ENCODE measurements around the gene NME7.

The NME7 gene

DNA sequence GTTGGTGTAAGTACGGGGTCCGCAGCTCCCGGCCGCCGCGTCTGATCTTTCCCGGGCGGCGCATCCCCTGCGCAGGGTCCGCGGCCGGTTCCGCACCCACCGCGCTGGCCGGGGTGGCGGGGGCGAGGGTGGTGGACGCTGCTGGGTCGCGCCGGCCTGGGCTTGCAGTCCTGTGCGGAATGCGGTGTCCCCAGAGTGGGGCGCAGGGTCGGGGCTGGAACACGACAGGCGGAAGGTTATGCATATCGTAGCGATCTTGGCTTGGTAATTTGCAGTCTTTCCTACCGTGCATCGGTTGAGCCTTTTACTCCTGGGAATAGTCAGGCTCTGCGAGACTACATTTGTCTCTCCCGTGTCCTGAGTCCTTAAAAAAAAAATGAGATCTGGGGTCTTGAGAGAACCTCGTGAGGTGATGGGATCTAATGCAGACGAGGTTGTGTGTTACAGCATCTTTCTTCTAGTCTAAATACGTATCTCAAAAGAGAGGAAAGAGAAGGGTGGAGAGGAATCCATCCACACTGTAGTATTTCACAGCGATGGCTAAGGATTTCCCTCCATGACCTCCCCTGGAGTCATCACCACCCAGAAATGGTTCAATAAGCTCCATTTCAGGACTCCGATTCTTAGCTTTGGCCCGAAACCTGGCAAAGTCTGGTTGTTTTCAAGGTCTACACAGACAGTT is 260.5 kb downstream of the NME7 start:
- DNase-seq (ENCODE audit: low read depth in 2 of 2), result no peak

DNA sequence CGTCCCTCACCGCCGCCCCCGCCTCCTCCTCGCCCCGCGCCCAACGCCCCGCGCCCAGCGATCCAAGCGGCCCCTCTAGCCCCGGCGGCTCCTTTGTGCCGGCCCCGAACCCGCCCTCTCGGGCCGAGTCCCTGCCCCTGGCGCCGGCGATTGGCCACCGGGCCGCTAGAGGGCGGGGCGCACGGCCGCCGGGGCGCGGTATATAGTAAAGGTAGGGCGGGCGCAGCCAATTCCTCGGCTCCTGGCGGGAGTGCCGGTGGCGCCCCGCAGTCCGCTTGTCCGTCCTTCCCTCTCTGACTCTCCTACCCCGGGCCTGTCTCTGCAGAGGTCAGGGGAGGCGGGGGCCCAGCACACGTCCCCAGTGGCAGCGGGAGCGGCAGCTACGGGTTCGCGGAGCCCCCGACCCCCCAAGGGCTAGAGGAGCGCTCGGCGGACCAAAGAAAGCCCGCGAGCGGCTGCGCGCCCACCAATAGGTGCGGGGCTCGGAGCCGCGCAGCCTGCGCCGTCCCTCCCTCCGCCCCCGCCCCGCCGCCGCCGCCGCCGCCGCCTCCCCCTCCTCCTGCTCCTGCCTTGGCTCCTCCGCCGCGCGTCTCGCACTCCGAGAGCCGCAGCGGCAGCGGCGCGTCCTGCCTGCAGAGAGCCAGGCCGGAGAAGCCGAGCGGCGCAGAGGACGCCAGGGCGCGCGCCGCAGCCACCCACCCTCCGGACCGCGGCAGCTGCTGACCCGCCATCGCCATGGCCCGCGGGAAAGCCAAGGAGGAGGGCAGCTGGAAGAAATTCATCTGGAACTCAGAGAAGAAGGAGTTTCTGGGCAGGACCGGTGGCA is 261.3 kb downstream of the NME7 start, which contains the start of gene ATP1B1:
TSS of gene ATP1B1 (plus strand) at position 596 of the 826 bp plus-strand sequence. CDS start at position 736, 140 bp downstream.
- DNase-seq (ENCODE audit: low read depth in 2 of 2), result peak; percentile 65 to 79

DNA sequence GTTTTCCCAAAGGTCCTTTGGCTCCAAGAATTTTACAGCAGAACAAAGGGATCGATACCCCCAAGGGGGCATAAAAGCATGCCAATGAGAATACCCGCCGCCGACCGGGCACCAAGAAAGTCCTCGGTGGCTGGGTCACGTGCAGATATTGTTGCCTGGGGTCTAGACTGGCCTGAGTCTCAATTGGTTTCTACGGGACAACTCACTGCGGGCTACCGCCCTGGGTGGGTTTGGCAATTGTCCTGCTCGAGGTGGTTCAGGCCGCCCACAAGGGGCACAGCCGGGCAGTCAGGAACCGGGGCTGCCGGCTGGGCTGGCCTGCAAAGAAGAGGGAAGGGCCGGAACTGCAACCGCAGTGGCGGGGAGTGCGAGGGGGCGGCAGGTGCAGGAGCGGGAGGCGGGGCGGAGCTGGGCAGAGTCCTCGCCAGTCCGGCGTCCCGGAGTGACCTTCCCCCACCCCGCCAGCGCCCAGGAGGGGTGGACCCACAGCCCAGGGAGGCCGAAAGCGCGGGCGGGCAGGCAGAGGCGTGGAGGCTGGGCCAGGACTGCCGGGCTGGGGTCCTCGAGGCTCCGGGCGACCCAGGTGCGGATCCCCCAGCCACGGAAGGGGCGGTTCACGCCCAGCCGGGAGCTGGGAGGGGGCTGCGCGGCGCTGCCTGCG is 262.0 kb downstream of the NME7 start:
- no peak for DNase-seq (ENCODE audit: low read depth in 2 of 2)

DNA sequence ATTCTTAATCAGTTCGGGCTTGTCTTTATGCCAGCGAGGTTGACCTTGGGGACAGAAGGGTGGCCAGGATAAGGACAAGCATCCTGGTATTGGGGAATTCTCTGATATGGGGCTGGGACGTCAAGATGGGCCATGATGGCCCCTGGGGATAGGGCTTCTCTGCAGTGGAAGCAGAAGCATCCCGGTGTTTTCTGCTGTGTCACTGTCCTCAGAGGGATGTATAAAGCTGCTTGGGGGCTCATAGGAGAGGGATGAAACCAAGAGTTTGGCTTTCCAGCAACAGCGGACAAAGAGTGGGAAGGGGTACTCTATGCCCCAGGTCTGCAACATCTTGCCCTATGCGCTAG is 262.5 kb downstream of the NME7 start:
- no peak for DNase-seq (ENCODE audit: low read depth in 2 of 2)

DNA sequence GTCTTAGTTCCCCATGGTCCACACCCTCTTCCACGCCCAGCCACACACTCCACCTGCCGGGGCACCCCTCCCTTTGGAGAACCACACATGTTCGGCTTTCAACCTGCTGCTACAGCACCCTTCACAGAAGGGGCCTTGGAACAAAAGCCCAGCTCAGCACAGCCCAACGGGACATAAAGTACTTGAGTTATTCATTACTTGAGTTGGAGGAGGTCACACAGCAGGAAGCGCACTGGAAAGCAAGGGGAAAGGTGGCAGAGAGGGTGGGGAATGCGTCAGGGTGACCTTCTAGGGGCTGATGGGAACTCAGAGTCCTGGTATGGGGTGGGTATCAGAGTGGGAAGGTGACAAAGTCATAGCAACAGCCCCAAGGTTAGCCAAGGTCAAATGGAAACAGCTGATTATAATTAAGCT is 264.1 kb downstream of the NME7 start:
- no peak for DNase-seq (ENCODE audit: low read depth in 2 of 2)

DNA sequence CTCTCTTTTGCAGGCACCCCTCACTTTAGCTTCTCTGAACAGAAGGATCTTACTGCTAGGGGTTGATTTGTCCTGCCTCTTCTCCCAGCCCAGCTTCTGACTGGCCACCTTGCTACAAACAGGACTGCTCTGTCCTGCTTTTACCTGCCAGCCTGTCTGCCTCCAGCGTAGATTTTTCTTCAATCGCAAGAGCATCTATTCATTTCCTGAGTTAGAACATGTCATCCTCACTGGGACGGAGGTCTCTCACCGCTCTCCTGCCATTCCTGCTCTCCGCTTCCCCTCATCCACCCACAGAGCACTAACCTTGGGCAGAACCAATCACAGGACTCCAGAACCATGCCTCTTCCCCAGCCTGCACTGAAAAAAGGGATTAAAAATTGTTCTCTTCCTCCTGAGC is 264.6 kb downstream of the NME7 start:
- no peak for DNase-seq (ENCODE audit: low read depth in 2 of 2)

DNA sequence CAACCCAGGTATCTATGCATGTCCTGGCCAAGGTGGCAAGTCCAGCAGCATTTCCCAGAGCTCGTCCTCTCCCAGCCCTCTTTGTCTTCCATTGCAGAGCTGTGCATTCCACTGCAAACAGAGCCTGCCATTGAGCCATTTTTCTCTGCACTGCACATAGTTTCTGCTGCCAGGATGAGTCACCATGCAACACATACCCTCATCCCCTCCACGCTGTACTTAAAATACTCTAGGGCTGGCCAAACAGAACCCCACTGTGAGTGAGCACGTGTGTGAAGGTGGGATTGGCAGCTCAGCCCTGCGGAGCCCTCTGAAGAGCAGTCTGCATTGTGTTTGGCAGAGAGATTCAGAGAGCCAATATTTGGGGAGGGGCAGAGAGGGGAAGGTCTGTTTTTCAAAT is 265.0 kb downstream of the NME7 start:
- DNase-seq (ENCODE audit: low read depth in 2 of 2), result no peak

DNA sequence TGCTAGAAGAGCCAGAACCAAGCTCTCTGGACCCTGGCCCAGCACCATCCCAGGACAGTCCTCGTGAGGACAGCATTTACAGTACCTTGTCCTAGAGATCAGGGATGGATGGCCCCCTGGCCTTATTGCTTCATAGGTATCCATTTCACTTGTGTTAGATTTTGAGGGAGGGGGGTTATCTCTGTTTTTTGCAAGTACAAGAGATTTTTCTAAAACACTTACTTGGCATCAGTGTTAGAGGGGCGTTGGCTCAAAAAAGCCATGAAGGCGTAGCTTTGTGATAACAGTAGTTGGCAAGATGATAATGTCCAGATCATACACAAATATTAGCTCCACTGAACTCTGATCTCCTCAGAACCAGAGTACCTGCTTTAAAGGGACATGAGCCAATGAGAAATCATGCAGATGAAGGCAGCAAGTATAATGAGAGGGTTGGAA is 266.9 kb downstream of the NME7 start:
- no peak for DNase-seq (ENCODE audit: low read depth in 2 of 2)

DNA sequence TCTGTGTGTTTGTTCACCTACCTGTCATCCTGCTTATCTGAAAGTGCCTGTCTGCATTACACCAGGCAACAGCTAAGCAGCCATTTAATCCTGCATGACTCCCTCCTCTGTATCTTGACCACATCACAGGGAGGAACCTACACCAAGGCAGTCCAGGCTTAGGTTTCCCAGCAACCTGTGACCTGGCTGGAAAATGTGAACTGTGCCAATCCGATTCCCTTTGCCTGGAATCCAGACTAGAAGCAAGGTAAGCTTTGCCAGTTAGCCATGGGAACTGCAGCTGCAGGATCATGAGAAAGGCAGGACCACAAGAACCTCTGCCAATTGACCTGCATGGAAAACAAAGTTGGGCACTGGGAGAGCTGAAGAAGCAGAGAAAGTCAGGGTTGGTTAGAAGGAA is 267.4 kb downstream of the NME7 start:
- no peak for DNase-seq (ENCODE audit: low read depth in 2 of 2)

DNA sequence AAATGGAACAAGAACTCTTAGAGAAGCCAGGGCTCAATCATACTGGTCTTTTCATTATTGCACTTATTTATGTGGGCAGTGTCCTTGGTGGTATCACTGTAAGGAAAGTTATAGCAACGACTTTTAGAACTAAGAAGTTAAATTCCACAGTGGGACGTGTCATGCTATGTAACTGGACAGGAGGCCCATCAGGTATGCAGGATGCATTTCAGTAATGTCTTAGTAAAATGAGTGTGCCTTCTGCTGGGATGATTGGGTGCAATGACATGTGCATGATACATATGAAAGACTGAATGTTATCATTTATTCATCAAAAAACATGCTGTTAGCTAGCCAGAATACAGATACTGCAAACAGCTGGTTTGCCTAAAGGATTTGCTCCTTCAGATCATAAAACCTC is 268.0 kb downstream of the NME7 start:
- no peak for DNase-seq (ENCODE audit: low read depth in 2 of 2)

DNA sequence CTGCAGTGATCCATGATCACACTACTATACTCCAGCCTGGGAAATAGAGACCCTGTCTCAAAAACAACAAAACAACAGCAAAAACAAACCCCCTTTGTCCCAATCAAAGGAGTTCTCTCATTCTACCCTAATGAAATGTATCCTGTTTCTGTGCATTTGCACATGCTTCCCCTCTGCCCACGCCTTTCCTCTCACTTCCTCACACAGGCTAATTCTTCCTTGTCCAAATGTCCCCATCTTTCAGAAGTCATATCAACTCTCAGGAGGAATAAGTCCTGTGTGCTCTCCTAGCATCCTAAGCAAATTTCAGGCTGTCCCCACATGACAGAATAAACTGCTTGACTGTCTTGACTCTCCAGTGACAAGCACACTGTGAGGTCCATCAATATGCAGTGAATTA is 269.2 kb downstream of the NME7 start:
- no peak for DNase-seq (ENCODE audit: low read depth in 2 of 2)

DNA sequence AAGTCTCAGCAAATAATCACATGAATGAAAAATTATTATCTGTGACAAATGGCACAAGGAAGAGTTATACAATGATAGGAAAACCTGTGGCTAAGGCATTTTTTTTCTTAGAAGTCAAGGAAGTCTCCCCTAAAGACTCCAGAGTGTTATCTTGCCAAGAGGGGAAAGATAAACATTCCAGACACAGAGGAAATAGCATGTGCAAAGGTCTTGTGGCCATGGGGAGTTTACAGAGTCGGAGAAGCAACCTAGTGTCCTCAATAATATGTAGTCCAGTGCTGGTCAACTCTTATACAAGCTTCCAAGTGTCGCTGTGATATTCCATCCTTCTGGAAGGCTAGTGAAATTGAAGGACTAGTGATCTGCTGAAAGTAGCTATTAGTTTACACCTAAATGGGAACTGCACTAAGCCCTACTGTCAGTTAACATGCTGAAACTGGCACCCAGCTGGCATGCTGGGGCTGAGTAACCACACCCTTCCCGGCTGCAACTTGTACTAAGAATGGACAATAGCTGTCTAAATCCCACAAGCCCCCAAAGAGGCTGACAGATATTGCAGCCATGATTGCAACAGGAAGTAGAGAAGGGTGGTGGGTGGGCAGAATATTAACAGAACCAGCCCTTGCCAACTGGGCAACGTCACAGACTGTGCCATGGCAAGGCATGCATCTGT is 272.6 kb downstream of the NME7 start:
- no peak for DNase-seq (ENCODE audit: low read depth in 2 of 2)

DNA sequence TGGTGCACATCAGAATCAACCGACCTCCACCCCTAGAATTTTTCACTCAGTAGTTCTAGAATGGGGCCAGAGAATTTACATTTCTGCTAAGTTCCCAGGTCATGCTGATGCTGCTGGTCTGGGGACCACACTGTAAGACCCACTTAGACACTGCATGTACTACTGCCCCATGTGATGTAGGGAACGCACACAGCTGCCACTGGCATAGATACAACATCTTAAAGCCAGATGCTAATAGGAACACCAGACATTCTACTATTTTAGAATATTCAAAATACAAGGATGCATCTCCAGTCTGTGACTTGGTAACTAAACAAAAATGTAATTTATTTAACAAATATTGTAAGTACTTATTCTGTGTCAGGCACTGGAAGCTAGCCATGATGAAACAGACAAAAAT is 275.2 kb downstream of the NME7 start:
- no peak for DNase-seq (ENCODE audit: low read depth in 2 of 2)

DNA sequence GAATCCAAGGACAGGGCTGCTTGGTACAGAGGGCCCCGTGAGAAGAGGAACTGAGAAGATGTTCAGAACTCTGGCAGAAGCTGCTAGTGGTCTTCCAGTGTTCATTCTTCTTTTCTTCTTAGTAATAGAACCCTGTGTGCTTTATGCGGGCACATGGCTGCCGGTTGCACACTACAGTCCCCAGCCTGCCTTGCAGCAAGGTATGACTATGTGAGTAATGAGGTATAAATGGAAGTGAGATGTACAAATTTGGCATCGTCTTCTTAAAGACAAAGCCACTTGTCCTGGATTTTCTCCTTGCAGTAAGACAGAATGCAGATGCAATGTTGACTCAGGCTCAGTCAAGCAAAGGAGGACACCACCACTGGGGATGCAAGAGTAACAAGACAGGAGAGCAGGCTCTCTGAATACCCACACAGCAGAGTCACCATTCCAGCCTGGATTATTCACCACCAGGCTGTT is 276.1 kb downstream of the NME7 start:
- no peak for DNase-seq (ENCODE audit: low read depth in 2 of 2)

DNA sequence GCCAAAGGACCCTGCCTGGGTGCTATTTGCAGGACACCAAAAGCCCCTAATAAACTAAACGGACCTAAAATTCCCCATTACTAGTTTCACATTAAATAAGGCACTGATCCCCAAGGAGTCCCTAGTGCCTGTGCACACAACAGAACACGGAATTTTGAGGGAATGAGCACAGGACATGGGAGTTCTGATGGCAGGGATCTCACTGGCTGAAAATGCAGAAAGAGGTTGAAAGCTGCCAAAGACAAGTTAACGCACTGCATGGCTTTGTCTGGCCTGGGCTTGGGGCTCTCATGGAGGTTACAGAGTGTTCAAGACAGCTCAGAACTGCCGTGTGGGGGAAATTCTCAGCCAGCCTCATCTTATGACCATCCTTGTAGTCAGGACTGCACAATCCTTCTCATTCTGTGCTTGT is 276.7 kb downstream of the NME7 start:
- no peak for DNase-seq (ENCODE audit: low read depth in 2 of 2)

DNA sequence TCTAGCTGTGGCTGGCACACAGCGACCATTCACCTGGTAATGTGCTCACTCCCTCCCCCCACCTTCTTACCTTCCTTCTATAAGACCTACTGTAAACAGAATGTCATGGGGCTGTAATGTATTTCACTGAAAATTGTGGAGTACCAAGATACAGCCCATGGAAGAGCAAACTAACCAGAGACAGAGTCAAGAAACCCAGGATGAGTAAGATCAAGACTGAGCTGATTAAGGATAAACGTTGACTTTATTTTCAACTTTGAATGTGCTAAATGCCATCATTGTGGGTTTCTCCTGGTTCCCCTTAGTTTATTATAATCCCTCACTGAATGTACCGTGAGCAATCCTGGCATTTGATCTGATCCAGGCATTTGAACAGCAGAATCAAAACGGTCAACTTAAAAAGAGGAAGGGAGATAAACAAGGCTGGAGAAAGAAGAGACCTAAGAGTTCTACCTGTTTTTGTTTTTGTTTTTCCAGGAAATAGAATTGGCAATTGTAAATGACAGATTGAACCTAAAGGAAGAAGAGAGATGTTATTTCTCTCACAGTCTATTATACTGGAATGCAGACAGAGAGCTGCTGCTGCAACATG is 277.2 kb downstream of the NME7 start:
- no peak for DNase-seq (ENCODE audit: low read depth in 2 of 2)

DNA sequence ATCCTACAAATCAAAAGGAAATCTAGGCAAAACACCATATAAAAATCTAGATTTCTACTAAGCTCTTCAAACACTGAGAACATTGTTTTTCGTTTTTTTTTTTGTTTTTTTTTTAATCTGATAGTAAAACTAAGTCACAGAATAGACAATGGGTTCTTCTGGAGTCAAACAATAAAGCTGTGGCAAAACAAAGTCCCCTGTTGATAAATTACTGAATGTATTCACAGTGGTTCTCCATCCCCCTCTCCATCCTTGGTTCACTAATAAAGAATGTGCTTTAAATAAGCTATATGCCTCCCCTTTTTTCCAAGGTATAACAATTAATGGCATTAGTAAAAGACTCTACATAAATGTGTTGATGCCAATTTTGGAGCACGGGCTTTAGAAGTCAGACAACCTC is 277.8 kb downstream of the NME7 start:
- DNase-seq (ENCODE audit: low read depth in 2 of 2), result no peak

DNA sequence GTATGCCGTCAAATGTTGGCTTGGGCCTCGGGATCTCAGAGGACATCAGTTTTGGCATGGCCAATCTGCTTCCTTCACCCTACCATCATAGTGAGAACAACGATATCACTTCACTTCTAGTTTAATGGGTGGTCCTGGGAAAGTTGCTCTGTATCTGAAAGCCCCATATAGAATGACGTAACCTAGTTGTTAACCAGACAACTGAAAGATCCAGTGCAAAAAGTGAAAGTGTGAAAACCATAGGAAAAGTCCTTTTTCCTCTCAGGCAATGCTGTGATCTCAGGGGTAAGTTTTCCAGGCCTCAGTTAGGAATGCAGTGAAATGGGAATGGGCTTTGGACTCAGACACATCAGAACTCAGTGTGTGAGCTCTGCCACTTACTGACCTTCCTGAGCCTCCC is 279.7 kb downstream of the NME7 start:
- no peak for DNase-seq (ENCODE audit: low read depth in 2 of 2)

DNA sequence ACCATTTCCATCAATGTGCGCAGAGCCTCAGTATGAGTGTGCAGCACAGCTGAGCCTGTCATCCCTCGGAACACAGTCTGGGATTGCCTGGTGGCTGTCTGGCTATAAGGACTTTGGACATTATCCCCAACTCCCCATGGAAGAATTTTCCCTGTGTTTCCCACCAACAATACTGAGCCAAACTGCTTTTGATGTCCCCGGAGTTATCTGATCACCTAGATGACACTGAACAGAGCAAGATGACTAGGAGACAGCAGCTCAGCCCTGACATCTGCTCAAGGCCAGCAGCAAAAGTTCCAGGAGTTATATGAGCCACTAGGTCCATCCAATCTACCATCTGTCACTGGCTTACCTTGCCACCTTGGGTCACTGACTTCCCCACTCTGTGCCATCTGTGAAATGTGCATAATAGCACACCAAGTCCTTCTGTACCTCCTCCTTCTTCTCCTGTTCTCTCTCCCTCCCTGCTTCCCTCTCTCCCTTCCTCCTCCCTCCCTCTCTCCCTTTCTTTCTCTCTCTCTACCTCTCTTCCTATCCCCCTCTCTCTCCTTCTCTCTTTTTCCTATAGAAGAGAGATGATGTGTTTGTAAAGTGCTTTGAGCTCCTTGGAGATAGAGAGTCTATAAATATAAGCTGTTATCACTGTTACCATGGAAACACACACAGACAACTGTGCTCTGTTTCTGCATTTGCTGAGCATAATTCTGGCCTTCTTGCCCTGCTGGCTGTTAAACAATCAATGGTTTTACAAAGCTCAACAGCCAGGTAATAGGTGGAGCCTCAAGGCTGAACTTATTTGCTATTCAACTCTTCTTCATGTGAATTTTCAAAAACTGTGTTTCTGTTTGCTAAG is 280.8 kb downstream of the NME7 start:
- no peak for DNase-seq (ENCODE audit: low read depth in 2 of 2)

DNA sequence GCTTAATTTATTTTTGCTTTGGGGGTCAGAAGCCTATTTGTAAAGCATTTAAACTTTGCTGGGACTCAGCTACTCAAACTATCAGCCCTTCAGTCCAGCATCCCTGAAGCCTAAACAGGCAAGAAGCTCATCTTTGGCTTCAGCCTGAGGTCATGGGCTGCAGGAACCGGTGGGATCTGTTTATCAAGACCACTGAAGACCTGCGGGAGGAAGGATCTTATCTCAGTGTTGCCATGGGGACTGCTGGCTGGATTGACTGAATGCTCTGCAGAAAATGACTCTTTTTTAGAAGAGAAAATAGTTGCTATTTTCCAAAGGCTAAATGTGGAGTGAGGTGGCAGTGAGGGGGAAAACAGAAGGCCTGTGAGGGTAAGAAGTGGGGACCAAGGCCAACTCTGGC is 281.7 kb downstream of the NME7 start:
- no peak for DNase-seq (ENCODE audit: low read depth in 2 of 2)
